NCI-H1092 treated with DMSO at 0.1 percent for 48 hours (cell line): ENCODE results near the gene CRELD2.
A peak's percentile ranks its signal among the peaks of the same experiment; 100 is the strongest.

ENCODE experiments used
- DNase-seq: peaks from one replicate; lab custom pipeline; 2025; lab: John Stamatoyannopoulos, UW

The CRELD2 gene

GRCh38 chr22:49956914-49957825 lies 38.7 kb downstream of the CRELD2 start:
- DNase-seq, result no peak

DNA sequence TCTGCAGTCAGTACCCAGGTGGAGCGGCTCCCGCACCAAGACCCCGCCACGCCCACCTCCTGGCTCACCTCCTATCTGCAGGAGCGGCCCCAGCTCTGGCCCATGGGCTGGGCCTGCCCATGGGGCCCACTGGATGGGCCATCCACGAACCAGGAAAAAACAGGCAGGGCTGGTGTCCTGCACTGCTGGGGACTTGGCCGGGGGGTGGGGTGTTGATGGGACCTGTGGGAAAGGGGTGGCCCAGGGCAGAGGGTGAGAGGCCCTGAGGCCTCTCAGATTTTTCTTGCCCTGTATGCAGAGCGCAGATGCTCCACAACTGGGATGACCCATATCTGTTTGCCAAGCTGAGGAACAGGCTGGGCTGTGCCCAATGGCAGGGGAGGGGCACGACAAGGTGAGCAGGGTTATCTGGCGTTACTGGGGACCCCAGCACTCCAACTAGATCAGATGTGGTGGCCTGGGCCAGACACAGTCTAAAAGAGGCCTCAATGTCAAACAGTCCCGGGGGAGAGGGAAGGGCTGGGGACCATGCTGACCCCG lies 39.5 kb downstream of the CRELD2 start:
- DNase-seq, result no peak

GRCh38 chr22:49958366-49958921 lies 40.0 kb downstream of the CRELD2 start:
- no peak for DNase-seq

- DNase-seq, result no peak
These were observed 40.7 kb downstream of the CRELD2 start for GRCh38 chr22:49958931-49959781.

DNA sequence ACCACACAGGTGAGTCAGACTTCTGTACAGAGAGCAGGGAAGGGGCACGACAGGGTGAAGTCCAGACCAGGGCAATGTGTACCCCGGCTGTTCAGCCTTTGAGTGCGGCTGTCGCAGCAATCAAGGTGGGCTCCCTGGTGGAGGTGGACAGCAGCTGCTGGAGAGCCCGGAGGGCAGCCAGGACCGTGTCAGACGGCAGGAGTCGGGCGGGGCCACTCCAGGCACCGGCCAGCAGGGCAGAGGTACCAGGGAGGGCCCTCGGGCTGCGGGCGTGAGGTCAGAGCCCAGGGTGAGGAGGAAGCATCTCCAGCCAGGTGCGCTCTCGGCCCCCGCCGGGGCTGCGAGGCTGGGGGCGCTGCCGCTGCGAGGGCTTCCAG lies 41.3 kb downstream of the CRELD2 start:
- no peak for DNase-seq

DNA sequence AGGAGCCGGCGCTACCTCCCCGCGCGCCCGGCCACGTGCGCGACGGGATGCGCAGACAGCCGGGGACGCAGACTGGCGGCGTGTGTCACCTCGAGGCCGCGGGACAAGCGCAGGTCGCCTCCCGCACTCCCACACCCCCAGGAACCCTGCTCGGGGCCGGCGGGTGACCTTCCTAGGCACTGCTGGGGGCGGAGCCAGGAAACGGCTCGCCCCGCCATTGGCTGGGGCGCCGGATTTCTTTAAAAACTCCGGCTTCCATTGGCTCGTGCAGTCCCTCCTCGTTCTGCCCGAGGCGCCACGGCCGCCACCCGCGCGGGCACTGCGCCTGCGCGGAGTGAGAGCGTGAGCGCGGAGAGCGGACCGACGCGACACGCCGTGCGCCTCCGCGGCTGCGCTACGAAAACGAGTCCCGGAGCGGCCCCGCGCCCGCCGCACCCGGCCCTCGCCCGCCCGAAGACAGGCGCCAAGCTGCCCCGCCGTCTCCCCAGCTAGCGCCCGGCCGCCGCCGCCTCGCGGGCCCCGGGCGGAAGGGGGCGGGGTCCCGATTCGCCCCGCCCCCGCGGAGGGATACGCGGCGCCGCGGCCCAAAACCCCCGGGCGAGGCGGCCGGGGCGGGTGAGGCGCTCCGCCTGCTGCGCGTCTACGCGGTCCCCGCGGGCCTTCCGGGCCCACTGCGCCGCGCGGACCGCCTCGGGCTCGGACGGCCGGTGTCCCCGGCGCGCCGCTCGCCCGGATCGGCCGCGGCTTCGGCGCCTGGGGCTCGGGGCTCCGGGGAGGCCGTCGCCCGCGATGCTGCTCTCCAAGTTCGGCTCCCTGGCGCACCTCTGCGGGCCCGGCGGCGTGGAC lies 41.9 kb downstream of the CRELD2 start, which contains the start of gene PIM3:
TSS of gene PIM3 (plus strand) at position 614 of the 846 bp plus-strand sequence. CDS start at position 790, 176 bp downstream.
- peak; percentile 75 for DNase-seq

GRCh38 chr22:49961005-49961600 lies 42.7 kb downstream of the CRELD2 start:
- DNase-seq, result no peak

DNA sequence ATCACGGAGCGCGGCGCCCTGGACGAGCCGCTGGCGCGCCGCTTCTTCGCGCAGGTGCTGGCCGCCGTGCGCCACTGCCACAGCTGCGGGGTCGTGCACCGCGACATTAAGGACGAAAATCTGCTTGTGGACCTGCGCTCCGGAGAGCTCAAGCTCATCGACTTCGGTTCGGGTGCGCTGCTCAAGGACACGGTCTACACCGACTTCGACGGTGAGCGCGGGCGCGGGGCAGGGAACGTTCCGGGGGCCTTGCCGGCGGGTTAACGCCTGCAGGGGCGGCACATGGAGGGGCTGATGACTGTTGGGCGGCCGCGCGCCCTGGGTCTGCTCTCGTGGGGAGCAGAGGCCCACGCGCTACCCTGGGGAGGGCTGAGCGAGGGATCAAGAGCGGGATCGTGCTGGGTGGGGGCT lies 43.2 kb downstream of the CRELD2 start:
- DNase-seq, result no peak

DNA sequence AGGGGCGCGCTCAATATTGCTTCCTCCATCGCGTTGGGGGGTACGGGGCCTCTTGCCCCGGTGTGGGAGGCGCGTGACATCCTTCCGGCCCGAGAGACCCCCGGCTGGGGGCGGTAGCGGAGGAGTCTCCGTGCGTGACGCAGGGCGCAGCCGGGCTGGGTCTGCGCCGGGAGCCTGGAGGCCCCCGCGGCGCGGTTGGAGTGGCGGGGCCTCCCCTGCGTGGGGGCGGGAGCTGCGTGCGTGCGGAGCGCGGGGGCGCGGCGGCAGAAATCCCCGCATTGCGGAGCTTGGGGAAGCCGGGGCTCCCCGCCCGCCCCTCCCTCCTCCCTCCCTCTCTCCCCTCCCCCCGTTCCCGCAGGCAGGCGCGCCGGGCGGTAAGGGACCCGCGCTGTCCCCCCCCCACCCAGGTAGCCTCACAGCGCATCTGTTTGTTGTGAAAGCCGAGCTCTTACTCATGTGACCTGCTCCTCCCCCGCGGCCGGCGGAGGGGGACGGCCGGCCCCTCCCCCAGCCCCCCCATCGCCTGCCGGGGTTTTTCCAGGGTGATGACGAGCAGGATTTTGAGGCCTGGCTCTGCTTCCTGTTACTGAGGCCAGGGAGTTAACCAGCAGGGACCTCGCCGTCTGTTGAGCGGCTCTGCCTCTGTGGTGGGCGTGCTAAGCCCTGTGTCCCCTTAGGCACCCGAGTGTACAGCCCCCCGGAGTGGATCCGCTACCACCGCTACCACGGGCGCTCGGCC lies 43.7 kb downstream of the CRELD2 start:
- DNase-seq, result no peak

- no peak for DNase-seq
These were observed 44.6 kb downstream of the CRELD2 start for GRCh38 chr22:49962751-49963646.

GRCh38 chr22:49963647-49964026 lies 45.2 kb downstream of the CRELD2 start:
- no peak for DNase-seq

DNA sequence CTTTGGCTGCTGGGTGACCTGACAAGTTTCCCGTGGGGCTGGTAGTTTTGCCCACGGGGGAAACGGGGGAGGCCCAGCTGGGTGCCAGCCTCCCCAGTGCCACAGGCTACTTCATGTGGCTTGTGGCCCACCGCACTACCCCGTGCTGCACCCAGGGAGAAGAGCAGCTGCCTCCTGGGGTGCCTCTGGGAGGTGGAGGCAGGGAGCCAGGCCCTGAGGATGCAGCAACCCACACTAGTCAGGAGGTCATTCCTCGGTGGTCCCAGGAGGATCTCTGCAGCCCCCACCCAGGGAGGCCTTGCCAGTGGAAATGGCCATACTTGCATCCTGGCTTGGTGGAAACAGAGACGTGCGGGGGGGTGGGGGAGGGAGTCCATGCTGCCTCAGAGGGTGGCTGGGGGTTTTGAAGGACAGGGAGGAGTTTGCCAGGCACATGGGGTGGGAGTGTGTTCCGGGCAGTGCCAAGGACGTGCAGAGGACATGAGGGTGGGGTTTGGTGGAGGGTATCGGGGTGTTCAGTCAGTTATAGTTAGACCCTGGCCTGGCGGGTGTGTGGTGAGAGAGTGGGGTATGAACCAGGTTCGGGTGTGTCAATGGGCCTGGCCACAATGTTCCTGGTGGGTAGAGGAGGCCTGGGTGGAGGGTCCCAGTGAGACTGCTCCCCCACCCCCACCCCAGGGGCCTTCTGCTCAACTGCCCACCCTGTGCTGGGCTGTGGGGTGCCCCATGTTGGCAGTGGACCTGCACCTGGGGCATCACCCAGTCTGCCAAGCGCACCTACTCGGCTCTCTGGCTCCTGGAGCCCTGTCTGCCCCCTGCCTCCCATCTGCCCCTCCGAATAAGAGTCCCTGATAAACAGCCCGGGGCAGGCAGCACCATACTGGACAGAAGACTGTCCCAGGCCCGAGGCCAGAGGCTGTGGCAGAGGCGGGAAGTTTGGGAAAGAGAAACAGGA lies 46.0 kb downstream of the CRELD2 start:
- DNase-seq, result no peak

- DNase-seq, result no peak
These were observed 46.9 kb downstream of the CRELD2 start for GRCh38 chr22:49965091-49966040.

DNA sequence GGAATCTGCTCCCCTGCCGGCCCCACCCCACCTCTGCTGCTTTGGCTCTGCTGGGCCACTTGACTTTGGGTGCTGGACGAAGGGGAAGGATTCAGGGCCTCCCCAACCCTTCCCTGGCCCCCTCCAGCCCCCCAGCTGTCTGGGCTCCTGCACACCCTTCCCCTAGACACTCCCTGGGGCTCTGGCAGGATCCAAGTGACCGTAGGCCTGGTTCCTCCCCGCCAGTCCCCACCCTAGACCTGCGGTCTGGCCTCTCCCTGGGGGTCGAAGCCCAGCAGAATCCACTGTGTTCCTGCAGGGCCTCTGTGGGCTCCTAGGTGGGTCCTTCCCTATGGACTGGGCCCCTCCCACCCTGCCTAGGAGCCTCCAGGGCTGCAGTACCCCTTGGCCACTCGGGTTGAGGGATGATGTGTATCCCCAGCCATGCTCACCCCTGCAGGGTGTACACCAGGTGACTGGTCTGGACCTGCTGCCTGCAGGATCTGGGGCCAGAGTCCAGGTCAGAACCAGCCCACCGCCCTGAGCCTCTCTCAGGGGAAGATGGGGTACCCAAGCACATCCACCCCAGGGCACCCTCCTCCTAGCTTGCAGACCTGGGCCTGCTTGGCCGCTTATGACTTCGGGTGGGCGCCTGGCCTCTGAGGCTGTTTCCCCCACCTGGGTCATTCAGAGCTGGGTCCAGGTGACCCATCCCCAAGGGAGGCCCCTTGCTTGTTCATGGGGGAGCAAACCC lies 47.8 kb downstream of the CRELD2 start:
- DNase-seq, result no peak

DNA sequence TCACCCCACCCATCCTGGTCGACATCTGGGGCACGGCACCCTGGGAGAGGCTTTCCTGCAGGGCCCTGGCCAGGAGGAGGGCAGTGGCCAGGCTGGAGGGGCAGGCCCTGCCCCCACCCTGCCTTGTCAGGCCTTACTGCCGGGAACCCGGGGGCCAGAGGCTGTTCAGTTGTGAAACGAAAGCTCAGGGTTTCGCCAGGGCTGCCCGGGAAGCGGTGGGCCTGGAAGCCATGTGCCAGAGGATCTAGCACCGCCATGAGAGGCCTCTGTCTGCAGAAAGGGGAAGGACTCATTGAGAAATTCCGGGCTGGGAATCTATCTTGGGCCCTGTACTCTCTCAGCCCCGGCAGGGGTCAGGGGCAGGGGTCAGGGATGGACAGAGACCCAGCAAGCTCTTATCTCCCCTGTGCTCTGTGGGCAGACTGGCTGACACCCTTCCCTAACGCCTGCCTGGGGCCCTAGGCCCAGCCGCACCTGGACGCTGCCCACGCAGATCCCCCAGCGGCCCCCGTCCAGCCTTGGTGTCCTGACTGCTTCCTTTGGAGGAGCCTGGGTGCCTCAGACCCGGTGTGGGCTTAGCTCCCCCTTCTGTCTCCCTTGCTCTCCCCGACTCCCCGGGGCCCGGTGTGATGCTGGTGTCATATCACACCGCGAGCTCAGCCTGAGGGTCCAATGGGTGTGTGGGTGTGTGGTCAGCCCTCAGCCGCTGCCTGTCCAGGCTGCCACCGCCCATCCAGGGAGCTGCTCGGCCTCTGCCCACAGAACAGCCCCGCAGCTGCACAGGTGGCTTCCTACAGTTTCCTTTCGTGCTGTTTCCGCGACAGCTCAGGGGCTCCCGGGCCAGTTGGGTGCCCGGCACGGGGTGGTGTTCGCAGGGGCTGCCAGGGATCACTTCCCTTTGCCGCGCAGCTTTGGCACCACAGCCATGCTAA lies 48.6 kb downstream of the CRELD2 start:
- DNase-seq, result no peak
